ENCODE results near the gene BEND7. TPM values are rescaled to one million over a fixed set of nuclear protein-coding genes. Genes with fewer than 3 reads are reported as not detected.

BEND7 gene
- total and polyA plus RNA-seq, 2 of the 8 experiments (the other 6 are each of a cell fraction or from before 2014, with no cell fraction given) = 1.9 to 8.2 TPM

DNA sequence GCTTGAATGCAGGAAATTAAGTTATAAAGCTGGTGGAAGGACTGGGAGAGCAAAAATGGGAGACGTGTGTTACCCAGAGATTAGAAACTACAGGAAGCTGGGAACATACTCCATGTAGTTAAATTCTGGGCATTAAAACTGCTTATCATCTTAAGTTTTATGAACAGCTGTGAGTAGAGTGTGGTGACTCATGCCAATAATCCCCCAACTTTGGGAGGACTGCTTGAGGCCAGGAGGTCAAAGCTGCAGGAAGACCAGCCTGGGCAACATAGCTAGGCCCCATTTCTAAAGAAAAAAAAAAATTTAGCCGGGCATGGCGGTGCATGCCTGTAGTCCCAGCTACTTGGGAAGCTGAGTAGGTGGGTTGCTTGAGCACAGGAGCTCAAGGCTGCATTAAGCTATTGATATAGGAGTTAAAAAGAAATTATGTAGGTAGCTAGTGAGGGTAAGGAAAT lies 124.5 kb downstream of the BEND7 start:
- Histone ChIP-seq H2BK20ac (ENCODE audit: low read length) (peak overlapping the region; percentile 41; the same call in 1 of the 2 replicates), H3K4me1 (replicated peaks in 1 of 4; ENCODE audit: control insufficient read depth in 3 of 4, insufficient read depth in 4 of 4, low read length in 3 of 4) (peaks cover 0 to 7% (median under 1%) of the 10 kb centered on the region in 4 experiments; a peak in 3 of 7 replicates), H3K4me3 (ENCODE audit: extremely low read depth in 1 of 4, insufficient read depth in 2 of 4, low read depth in 3 of 4, low read length in 4 of 4) (no peak overlapping the region), H3K23ac (ENCODE audit: insufficient read length) (no peak overlapping the region), H3K27ac (ENCODE audit: low read depth, low read length) (no peak overlapping the region), H4K8ac (ENCODE audit: extremely low read depth, insufficient read depth, low read length) (no peak overlapping the region), H3K14ac (ENCODE audit: insufficient read length) (no peak overlapping the region), H2BK12ac (ENCODE audit: low read depth, low read length) (no peak overlapping the region), H4K91ac (replicated peaks; ENCODE audit: insufficient read length, low read length) (no peak overlapping the region), H2BK15ac (ENCODE audit: low read length) (no peak overlapping the region), H3K56ac (replicated peaks; ENCODE audit: insufficient read length, low read depth, low read length) (no peak overlapping the region), H2BK120ac (replicated peaks; ENCODE audit: low read depth, low read length) (no peak overlapping the region), H3K79me2 (ENCODE audit: control insufficient read depth in 1 of 2, insufficient read depth in 2 of 2, low read length in 2 of 2) (no peaks in the 10 kb centered on the region), H3K27me3 (replicated peaks in 1 of 4; ENCODE audit: control insufficient read depth in 3 of 4, extremely low read depth in 1 of 4, insufficient read depth in 3 of 4, low read length in 3 of 4) (no peaks in the 10 kb centered on the region), H3K79me1 (ENCODE audit: low read depth, low read length) (no peaks in the 10 kb centered on the region), H2AK5ac (ENCODE audit: low read depth, low read length) (no peak overlapping the region), H4K20me1 (replicated peaks in 1 of 2; ENCODE audit: control insufficient read depth in 1 of 2, insufficient read depth in 2 of 2, low read length in 2 of 2) (no peaks in the 10 kb centered on the region), H3K23me2 (ENCODE audit: low read depth, low read length) (no peaks in the 10 kb centered on the region), H2BK5ac (ENCODE audit: low read depth, low read length) (peak overlapping the region; percentile 82; the same call in 1 of the 2 replicates), H3K4ac (replicated peaks; ENCODE audit: insufficient read length, low read depth, low read length) (no peak overlapping the region), H3K4me2 (ENCODE audit: insufficient read depth in 1 of 2, low read depth in 2 of 2, low read length in 2 of 2) (no peak overlapping the region), H3K18ac (ENCODE audit: extremely low read depth, low read length) (peak overlapping the region; percentile 79; the same call in 1 of the 2 replicates), H2AFZ (ENCODE audit: low read length) (no peak overlapping the region), H3K36me3 (ENCODE audit: control insufficient read depth in 2 of 4, insufficient read depth in 4 of 4, low read length in 3 of 4) (peaks cover 0 to 6% (median 0%) of the 10 kb centered on the region in 4 experiments; a peak in 1 of 8 replicates), H3K9me3 (ENCODE audit: insufficient read depth in 2 of 2, low read depth in 1 of 2, low read length in 1 of 2) (peaks cover 5 to 6% of the 10 kb centered on the region in 2 experiments; a peak in 3 of 4 replicates), H4K5ac (ENCODE audit: insufficient read length, low read depth, low read length) (no peak overlapping the region), H3K9ac (replicated peaks in 1 of 4; ENCODE audit: extremely low read depth in 1 of 4, low read depth in 3 of 4, low read length in 3 of 4) (no peak overlapping the region)
- 84% methylated on average over 3 of the region's 3 CpGs; no CpG with 5 or more reads in 1 of the 2 experiments for WGBS, 2 experiments (ENCODE audit: extremely low coverage in 1 of 2, insufficient coverage in 1 of 2, insufficient read length in 1 of 2, insufficient replicate concordance in 2 of 2, low coverage in 1 of 2, low lambda C conversion rate in 2 of 2, missing lambda C conversion rate in 1 of 2)
- peak; percentile 48 for FAIRE-seq
- no peak for DNase-seq (ENCODE audit: low read depth in 1 of 2, low spot score in 2 of 2)
- CTCF ChIA-PET (ENCODE audit: partially characterized antibody) = interaction anchor here (0.6 to 7.3 kb wide), 5 partner anchors 12 to 111 kb away, joined by 3 to 58 read pairs (median 4); no protein-coding TSS in a partner anchor
- POLR2A ChIA-PET (ENCODE audit: partially characterized antibody) = interaction anchor here (0.6 to 2.5 kb wide), 3 partner anchors 16 to 1314 kb away, joined by 3 to 15 read pairs (median 5); no protein-coding TSS in a partner anchor
- TF ChIP-seq POLR2A (IDR thresholded peaks at IDR 0.05; ENCODE audit: control extremely low read depth in 1 of 2, low read depth in 2 of 2, low read length in 2 of 2) (no peak), TAF7 (optimal IDR thresholded peaks at IDR 0.05; ENCODE audit: borderline replicate concordance, low read depth, low read length) (no peak)
